ENCODE results near the gene PRKCB.
"Not testable (repeated sequence)": the region's sequence is repeated elsewhere in the genome, so short reads cannot be mapped to it uniquely, and the experiment has no call there.

Gene PRKCB

GRCh38 chr16:24009098-24009497, 173.3 kb downstream of the PRKCB start:
- DNase-seq (ENCODE audit: low spot score): no peak

- DNase-seq (ENCODE audit: low spot score): no peak
These were observed 174.2 kb downstream of the PRKCB start for GRCh38 chr16:24009955-24010354.

GRCh38 chr16:24010440-24011089, 174.8 kb downstream of the PRKCB start:
- no peak for DNase-seq (ENCODE audit: low spot score)

- no peak for DNase-seq (ENCODE audit: low spot score)
These were observed 175.5 kb downstream of the PRKCB start for GRCh38 chr16:24011237-24011636.

GRCh38 chr16:24013054-24013636, 177.4 kb downstream of the PRKCB start:
- no peak for DNase-seq (ENCODE audit: low spot score)

GRCh38 chr16:24013864-24014645, 178.3 kb downstream of the PRKCB start:
- no peak for DNase-seq (ENCODE audit: low spot score)

- not testable (repeated sequence) for DNase-seq (ENCODE audit: low spot score)
These were observed 179.2 kb downstream of the PRKCB start for GRCh38 chr16:24014955-24015354.

GRCh38 chr16:24015923-24016322, 180.1 kb downstream of the PRKCB start:
- DNase-seq (ENCODE audit: low spot score): no peak

GRCh38 chr16:24018485-24018884, 182.7 kb downstream of the PRKCB start:
- no peak for DNase-seq (ENCODE audit: low spot score)

- DNase-seq (ENCODE audit: low spot score): no peak
These were observed 187.0 kb downstream of the PRKCB start for GRCh38 chr16:24022797-24023196.

- no peak for DNase-seq (ENCODE audit: low spot score)
These were observed 187.8 kb downstream of the PRKCB start for GRCh38 chr16:24023621-24024020.

GRCh38 chr16:24024971-24025370, 189.2 kb downstream of the PRKCB start:
- no peak for DNase-seq (ENCODE audit: low spot score)

GRCh38 chr16:24027466-24027865, 191.7 kb downstream of the PRKCB start:
- no peak for DNase-seq (ENCODE audit: low spot score)

GRCh38 chr16:24029841-24030240, 194.1 kb downstream of the PRKCB start:
- DNase-seq (ENCODE audit: low spot score): not testable (repeated sequence)

GRCh38 chr16:24035127-24035842, 199.5 kb downstream of the PRKCB start:
- DNase-seq (ENCODE audit: low spot score): no peak

- no peak for DNase-seq (ENCODE audit: low spot score)
These were observed 200.3 kb downstream of the PRKCB start for GRCh38 chr16:24036038-24036543.

- DNase-seq (ENCODE audit: low spot score): no peak
These were observed 200.8 kb downstream of the PRKCB start for GRCh38 chr16:24036614-24037013.

GRCh38 chr16:24037335-24037734, 201.6 kb downstream of the PRKCB start:
- DNase-seq (ENCODE audit: low spot score): no peak

- DNase-seq (ENCODE audit: low spot score): no peak
These were observed 206.2 kb downstream of the PRKCB start for GRCh38 chr16:24041834-24042631.

- no peak for DNase-seq (ENCODE audit: low spot score)
These were observed 208.7 kb downstream of the PRKCB start for GRCh38 chr16:24044467-24044866.

GRCh38 chr16:24045641-24046040, 209.9 kb downstream of the PRKCB start:
- DNase-seq (ENCODE audit: low spot score): no peak
